ENCODE measurements around the gene LZTS2.

DNA sequence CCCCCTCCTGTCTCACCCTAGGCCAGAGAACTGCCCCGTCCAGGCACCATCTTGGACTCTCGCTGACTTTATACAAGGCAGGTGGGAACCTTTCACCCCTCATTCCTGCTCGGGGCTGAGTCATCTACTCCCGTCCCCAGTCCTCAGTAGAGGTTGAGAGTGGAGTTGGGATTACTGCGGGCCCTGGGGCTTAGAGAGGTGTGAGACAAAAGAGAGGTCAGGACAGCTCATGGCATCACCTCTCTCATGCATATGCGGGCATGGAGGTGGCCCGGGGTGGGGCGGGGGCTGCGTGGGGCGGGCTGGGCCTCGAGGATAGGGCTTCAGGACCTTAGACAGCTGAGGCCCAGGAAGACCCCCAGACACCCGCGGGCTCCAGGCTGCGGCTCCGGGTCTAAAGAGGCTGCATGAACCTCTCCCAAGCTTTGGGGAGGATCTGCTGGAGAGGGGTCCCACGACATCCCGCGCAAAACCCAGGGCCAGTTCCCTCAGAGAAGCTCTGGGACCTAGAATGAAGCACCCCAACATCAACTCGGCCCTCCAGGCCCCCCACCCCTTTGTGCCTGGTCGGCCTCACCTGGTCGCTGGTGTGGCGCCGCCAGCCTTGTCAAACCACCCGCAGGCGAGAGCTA is 31.0 kb downstream of the LZTS2 start:
- TF ChIP-seq EZH2 (IDR thresholded peaks at IDR 0.05; ENCODE audit: borderline replicate concordance) = no peak
- TF ChIP-seq, protein P1, sequence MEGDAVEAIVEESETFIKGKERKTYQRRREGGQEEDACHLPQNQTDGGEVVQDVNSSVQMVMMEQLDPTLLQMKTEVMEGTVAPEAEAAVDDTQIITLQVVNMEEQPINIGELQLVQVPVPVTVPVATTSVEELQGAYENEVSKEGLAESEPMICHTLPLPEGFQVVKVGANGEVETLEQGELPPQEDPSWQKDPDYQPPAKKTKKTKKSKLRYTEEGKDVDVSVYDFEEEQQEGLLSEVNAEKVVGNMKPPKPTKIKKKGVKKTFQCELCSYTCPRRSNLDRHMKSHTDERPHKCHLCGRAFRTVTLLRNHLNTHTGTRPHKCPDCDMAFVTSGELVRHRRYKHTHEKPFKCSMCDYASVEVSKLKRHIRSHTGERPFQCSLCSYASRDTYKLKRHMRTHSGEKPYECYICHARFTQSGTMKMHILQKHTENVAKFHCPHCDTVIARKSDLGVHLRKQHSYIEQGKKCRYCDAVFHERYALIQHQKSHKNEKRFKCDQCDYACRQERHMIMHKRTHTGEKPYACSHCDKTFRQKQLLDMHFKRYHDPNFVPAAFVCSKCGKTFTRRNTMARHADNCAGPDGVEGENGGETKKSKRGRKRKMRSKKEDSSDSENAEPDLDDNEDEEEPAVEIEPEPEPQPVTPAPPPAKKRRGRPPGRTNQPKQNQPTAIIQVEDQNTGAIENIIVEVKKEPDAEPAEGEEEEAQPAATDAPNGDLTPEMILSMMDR (IDR thresholded peaks at IDR 0.05; ENCODE audit: poor library complexity) = no peak

Measured in hepatocyte (in vitro differentiated cells).